AG04449 (cell line): ENCODE results near the gene LRP1-AS.
A peak's percentile ranks its signal among the peaks of the same experiment; 100 is the strongest.

ENCODE experiments used
- CTCF ChIA-PET: fragments of 350-600 bp; formaldehyde crosslinking; extraction: SDS; loops from one replicate; lab custom pipeline; 2021; ENCODE audit warnings: antibody characterized with exemption; lab: Yijun Ruan, JAX
- POLR2A ChIA-PET: fragments of 400-600, 350-600 bp; formaldehyde crosslinking; extraction: SDS; loops from one replicate; lab custom pipeline; 2020; ENCODE audit warnings: antibody characterized with exemption, inconsistent platforms; lab: Yijun Ruan, JAX
- DNase-seq: peaks from one replicate; pipeline ENCODE4 v3.0.0-alpha.2; 2010; ENCODE audit warnings: low read depth, low spot score
- H3K4me3 ChIP-seq: 2 replicates; pipeline ENCODE4 v1.5.1; 2011; ENCODE audit warnings: low read depth, mild to moderate bottlenecking, control low read depth, low read length
- CTCF ChIP-seq: IDR thresholded peaks from one replicate; pipeline ENCODE4 v1.5.1; 2011; ENCODE audit warnings: mild to moderate bottlenecking, moderate library complexity, low read length, control low read depth, inconsistent platforms; ENCODE audit not compliant: insufficient read depth; ENCODE audit errors: missing control alignments

The LRP1-AS gene

GRCh38 chr12:57178213-57178612, 30.8 kb upstream of the LRP1-AS start:
- H3K4me3 ChIP-seq = no peak overlapping the region
- TF ChIP-seq CTCF = no peak
- ChIA-PET POLR2A (no interaction called here), CTCF (interaction anchor here (1.0 to 26.2 kb wide), 4 partner anchors 9 to 64 kb away, joined by 3 to 874 read pairs (median 4); partner anchors contain the start of gene LRP1)
- no peak for DNase-seq

GRCh38 chr12:57177354-57177753, 29.9 kb upstream of the LRP1-AS start:
- CTCF ChIA-PET = interaction anchor here (1.8 to 26.2 kb wide), 5 partner anchors 10 to 67 kb away, joined by 4 to 874 read pairs (median 30); partner anchors contain the start of genes LRP1 and STAT6

GRCh38 chr12:57176846-57177245, 29.4 kb upstream of the LRP1-AS start:
- POLR2A ChIA-PET = interaction anchor here (0.7 kb wide), 1 partner anchor 11 kb away, joined by 3 read pairs; no protein-coding TSS in a partner anchor
- CTCF ChIA-PET = interaction anchor here (1.1 to 26.2 kb wide), 16 partner anchors 8 to 107 kb away, joined by 3 to 874 read pairs (median 12); partner anchors contain the start of genes LRP1 and STAT6
- TF ChIP-seq CTCF = no peak

More at GRCh38 chr12:57177354-57177753, 29.9 kb upstream of the LRP1-AS start:
- no peak for TF ChIP-seq CTCF
- POLR2A ChIA-PET = no interaction called here
- no peak overlapping the region for H3K4me3 ChIP-seq
- DNase-seq = no peak

GRCh38 chr12:57176139-57176477, 28.7 kb upstream of the LRP1-AS start:
- H3K4me3 ChIP-seq = no peak overlapping the region
- ChIA-PET CTCF (interaction anchor here (1.0 to 26.2 kb wide), 22 partner anchors 8 to 106 kb away, joined by 3 to 874 read pairs (median 6); partner anchors contain the start of genes LRP1, SHMT2 and STAT6), POLR2A (interaction anchor here (0.7 to 2.2 kb wide), 2 partner anchors 12 to 48 kb away, joined by 3 to 8 read pairs; partner anchors contain the start of gene LRP1)
- no peak for DNase-seq
- TF ChIP-seq CTCF = no peak

More at GRCh38 chr12:57176846-57177245, 29.4 kb upstream of the LRP1-AS start:
- no peak overlapping the region for H3K4me3 ChIP-seq
- DNase-seq = no peak

GRCh38 chr12:57175428-57176138, 28.2 kb upstream of the LRP1-AS start:
- POLR2A ChIA-PET = interaction anchor here (1.2 to 2.2 kb wide), 2 partner anchors 45 to 48 kb away, joined by 3 to 8 read pairs; partner anchors contain the start of gene LRP1
- CTCF ChIA-PET = interaction anchor here (1.0 to 26.2 kb wide), 25 partner anchors 8 to 112 kb away, joined by 3 to 874 read pairs (median 5); partner anchors contain the start of genes LRP1, SHMT2 and STAT6
- DNase-seq = no peak

More at GRCh38 chr12:57175428-57176138, 28.2 kb upstream of the LRP1-AS start:
- TF ChIP-seq CTCF = peak; percentile 91
- H3K4me3 ChIP-seq = no peak overlapping the region
